GM10266 (cell line): ENCODE measurements around the gene PPP1R12C.
A peak's percentile ranks its signal among the peaks of the same experiment; 100 is the strongest.

Experiments used
- DNase-seq: peaks from one replicate; pipeline ENCODE4 v3.0.0; 2012; ENCODE audit errors: extremely low spot score
- CTCF ChIP-seq: IDR thresholded peaks from 2 replicates; pipeline ENCODE4 v1.5.1; 2012; ENCODE audit warnings: mild to moderate bottlenecking, low read depth; ENCODE audit not compliant: control insufficient read depth, insufficient read depth; ENCODE audit errors: missing control alignments

PPP1R12C gene

GRCh38 chr19:55080121-55080967 lies 37.1 kb downstream of the PPP1R12C start:
- TF ChIP-seq CTCF, result no peak
- peak; percentile 90 for DNase-seq

- TF ChIP-seq CTCF, result no peak
- DNase-seq, result no peak
Measured at GRCh38 chr19:55079400-55080038, 37.9 kb downstream of the PPP1R12C start.

- no peak for TF ChIP-seq CTCF
- DNase-seq, result no peak
Measured at GRCh38 chr19:55078996-55079395, 38.4 kb downstream of the PPP1R12C start.

- no peak for DNase-seq
- TF ChIP-seq CTCF, result no peak
Measured at GRCh38 chr19:55077106-55077505, 40.3 kb downstream of the PPP1R12C start.

GRCh38 chr19:55076321-55076720 lies 41.1 kb downstream of the PPP1R12C start:
- TF ChIP-seq CTCF, result no peak
- no peak for DNase-seq

- DNase-seq, result no peak
- no peak for TF ChIP-seq CTCF
Measured at GRCh38 chr19:55075371-55075998, 42.0 kb downstream of the PPP1R12C start, which contains the start of gene EPS8L1. Gene EPS8L1, plus strand, starts transcription at chr19:55075869. Its CDS starts 576 bp downstream, at chr19:55076445.
